NCI-H774 (cell line): ENCODE data around the gene KLRC1.
"Not testable (repeated sequence)": the region's sequence is repeated elsewhere in the genome, so short reads cannot be mapped to it uniquely, and the experiment has no call there.

Experiments
- DNase-seq: peaks from one replicate; lab custom pipeline; 2025; lab: John Stamatoyannopoulos, UW

Gene KLRC1

GRCh38 chr12:10420334-10420733 lies 32.8 kb downstream of the KLRC1 start, which contains the start of gene KLRC3:
TSS of gene KLRC3 (minus strand) at chr12:10420595. CDS start at chr12:10420550, 45 bp downstream.
- not testable (repeated sequence) for DNase-seq

GRCh38 chr12:10409392-10409791 lies 43.8 kb downstream of the KLRC1 start, which contains the start of gene KLRC4:
TSS of gene KLRC4 (minus strand) at chr12:10409757. CDS start at chr12:10409575, 182 bp downstream.
- no peak for DNase-seq

GRCh38 chr12:10408842-10409241 lies 44.3 kb downstream of the KLRC1 start:
- DNase-seq: no peak

GRCh38 chr12:10406725-10407124 lies 46.5 kb downstream of the KLRC1 start:
- DNase-seq: no peak

GRCh38 chr12:10405294-10405693 lies 47.9 kb downstream of the KLRC1 start:
- no peak for DNase-seq

GRCh38 chr12:10404798-10405197 lies 48.4 kb downstream of the KLRC1 start:
- DNase-seq: no peak

- no peak for DNase-seq
These were observed 52.3 kb downstream of the KLRC1 start for GRCh38 chr12:10400829-10401228.

GRCh38 chr12:10398168-10398567 lies 55.0 kb downstream of the KLRC1 start:
- DNase-seq: no peak

- no peak for DNase-seq
These were observed 55.9 kb downstream of the KLRC1 start for GRCh38 chr12:10397296-10397695.

- not testable (repeated sequence) for DNase-seq
These were observed 57.0 kb downstream of the KLRC1 start for GRCh38 chr12:10396176-10396575.
